ENCODE results near the gene EDC3. TPM values are rescaled to one million over a fixed set of nuclear protein-coding genes. Genes with fewer than 3 reads are reported as not detected.
A peak's percentile ranks its signal among the peaks of the same experiment; 100 is the strongest.

The EDC3 gene
- total and polyA plus RNA-seq, 9 of the 15 experiments (the other 6 are each of a cell fraction or from before 2014, with no cell fraction given): 11.7 to 63.9 (median 32.8) TPM

DNA sequence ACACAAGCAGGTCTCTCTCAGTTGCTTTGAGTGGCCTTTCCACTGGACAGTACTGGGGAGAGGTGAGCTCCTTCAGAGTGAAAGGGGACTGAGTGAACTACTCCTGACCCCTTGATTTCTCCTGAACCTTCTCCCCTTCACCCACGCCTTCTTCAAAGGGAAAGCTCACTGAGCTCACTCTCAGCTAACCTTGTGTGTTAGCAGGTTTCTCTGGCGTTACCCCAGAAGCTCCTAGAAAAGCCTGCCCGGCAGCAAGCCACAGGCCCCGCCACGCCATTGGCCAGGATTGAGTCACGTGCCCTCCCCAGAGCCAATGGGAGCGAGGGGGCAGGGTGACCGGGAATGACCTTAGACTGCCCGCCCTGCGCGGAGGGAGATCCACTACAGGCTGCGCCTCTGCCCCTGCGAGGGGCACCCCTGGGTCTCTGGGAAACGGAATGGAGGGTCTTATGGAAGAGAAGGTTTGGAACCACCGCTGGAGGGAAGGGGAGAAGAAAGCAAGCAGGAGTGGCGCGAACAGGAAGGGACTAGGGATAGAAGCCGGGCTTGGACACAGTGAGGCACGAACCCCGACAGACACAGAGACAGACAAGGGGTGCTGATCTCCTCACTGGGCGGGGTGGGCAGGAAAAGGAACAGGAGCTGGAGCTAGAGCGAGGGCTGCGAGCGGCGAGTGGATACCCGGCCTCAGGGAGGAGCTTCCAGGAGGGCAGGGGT is 97.5 kb downstream of the EDC3 start (continued):
- TF ChIP-seq MTA1 (IDR thresholded peaks at IDR 0.05; ENCODE audit: borderline replicate concordance) (peak; percentile 73), ELF1 (tag; IDR thresholded peaks at IDR 0.05) (no peak), IFI16 (CRISPR knock-in tag; IDR thresholded peaks at IDR 0.05) (no peak), DMBX1 (CRISPR knock-in tag; IDR thresholded peaks at IDR 0.05; ENCODE audit: borderline replicate concordance) (no peak), PYGO2 (tag; IDR thresholded peaks at IDR 0.05) (no peak), CHD2 (IDR thresholded peaks at IDR 0.05; ENCODE audit: low read depth, low read length) (peak; percentile 84), RHOXF2B (CRISPR knock-in tag; conservative IDR thresholded peaks at IDR 0.05) (no peak), ZSCAN29 (IDR thresholded peaks at IDR 0.05) (no peak), SOX6 (IDR thresholded peaks at IDR 0.05) (0 out of 2 replicates have a peak, but pooled peaks have one; percentile 32), TSC22D4 (tag; IDR thresholded peaks at IDR 0.05) (no peak), ZNF79 (CRISPR knock-in tag; IDR thresholded peaks at IDR 0.05; ENCODE audit: low read depth) (no peak), RBBP5 (IDR thresholded peaks at IDR 0.05; ENCODE audit: borderline replicate concordance, insufficient read depth, low read length, poor library complexity, severe bottlenecking) (peak; percentile 74), CXXC5 (CRISPR knock-in tag; IDR thresholded peaks at IDR 0.05) (peak; percentile 49; the same call in 1 of the 2 replicates), POLR2B (IDR thresholded peaks at IDR 0.05; ENCODE audit: low read depth, partially characterized antibody) (peak; percentile 96)
- TF ChIP-seq, protein P1, sequence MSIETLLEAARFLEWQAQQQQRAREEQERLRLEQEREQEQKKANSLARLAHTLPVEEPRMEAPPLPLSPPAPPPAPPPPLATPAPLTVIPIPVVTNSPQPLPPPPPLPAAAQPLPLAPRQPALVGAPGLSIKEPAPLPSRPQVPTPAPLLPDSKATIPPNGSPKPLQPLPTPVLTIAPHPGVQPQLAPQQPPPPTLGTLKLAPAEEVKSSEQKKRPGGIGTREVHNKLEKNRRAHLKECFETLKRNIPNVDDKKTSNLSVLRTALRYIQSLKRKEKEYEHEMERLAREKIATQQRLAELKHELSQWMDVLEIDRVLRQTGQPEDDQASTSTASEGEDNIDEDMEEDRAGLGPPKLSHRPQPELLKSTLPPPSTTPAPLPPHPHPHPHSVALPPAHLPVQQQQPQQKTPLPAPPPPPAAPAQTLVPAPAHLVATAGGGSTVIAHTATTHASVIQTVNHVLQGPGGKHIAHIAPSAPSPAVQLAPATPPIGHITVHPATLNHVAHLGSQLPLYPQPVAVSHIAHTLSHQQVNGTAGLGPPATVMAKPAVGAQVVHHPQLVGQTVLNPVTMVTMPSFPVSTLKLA (conservative IDR thresholded peaks at IDR 0.05): peak in 1 of 2 experiments; percentile 52; a peak in 3 of 4 replicates
- TF ChIP-seq, protein P2, sequence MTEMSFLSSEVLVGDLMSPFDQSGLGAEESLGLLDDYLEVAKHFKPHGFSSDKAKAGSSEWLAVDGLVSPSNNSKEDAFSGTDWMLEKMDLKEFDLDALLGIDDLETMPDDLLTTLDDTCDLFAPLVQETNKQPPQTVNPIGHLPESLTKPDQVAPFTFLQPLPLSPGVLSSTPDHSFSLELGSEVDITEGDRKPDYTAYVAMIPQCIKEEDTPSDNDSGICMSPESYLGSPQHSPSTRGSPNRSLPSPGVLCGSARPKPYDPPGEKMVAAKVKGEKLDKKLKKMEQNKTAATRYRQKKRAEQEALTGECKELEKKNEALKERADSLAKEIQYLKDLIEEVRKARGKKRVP (CRISPR knock-in tag; IDR thresholded peaks at IDR 0.05): no peak
- TF ChIP-seq, protein P3, sequence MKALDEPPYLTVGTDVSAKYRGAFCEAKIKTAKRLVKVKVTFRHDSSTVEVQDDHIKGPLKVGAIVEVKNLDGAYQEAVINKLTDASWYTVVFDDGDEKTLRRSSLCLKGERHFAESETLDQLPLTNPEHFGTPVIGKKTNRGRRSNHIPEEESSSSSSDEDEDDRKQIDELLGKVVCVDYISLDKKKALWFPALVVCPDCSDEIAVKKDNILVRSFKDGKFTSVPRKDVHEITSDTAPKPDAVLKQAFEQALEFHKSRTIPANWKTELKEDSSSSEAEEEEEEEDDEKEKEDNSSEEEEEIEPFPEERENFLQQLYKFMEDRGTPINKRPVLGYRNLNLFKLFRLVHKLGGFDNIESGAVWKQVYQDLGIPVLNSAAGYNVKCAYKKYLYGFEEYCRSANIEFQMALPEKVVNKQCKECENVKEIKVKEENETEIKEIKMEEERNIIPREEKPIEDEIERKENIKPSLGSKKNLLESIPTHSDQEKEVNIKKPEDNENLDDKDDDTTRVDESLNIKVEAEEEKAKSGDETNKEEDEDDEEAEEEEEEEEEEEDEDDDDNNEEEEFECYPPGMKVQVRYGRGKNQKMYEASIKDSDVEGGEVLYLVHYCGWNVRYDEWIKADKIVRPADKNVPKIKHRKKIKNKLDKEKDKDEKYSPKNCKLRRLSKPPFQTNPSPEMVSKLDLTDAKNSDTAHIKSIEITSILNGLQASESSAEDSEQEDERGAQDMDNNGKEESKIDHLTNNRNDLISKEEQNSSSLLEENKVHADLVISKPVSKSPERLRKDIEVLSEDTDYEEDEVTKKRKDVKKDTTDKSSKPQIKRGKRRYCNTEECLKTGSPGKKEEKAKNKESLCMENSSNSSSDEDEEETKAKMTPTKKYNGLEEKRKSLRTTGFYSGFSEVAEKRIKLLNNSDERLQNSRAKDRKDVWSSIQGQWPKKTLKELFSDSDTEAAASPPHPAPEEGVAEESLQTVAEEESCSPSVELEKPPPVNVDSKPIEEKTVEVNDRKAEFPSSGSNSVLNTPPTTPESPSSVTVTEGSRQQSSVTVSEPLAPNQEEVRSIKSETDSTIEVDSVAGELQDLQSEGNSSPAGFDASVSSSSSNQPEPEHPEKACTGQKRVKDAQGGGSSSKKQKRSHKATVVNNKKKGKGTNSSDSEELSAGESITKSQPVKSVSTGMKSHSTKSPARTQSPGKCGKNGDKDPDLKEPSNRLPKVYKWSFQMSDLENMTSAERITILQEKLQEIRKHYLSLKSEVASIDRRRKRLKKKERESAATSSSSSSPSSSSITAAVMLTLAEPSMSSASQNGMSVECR (CRISPR knock-in tag; IDR thresholded peaks at IDR 0.05): no peak
- TF ChIP-seq, protein P4, sequence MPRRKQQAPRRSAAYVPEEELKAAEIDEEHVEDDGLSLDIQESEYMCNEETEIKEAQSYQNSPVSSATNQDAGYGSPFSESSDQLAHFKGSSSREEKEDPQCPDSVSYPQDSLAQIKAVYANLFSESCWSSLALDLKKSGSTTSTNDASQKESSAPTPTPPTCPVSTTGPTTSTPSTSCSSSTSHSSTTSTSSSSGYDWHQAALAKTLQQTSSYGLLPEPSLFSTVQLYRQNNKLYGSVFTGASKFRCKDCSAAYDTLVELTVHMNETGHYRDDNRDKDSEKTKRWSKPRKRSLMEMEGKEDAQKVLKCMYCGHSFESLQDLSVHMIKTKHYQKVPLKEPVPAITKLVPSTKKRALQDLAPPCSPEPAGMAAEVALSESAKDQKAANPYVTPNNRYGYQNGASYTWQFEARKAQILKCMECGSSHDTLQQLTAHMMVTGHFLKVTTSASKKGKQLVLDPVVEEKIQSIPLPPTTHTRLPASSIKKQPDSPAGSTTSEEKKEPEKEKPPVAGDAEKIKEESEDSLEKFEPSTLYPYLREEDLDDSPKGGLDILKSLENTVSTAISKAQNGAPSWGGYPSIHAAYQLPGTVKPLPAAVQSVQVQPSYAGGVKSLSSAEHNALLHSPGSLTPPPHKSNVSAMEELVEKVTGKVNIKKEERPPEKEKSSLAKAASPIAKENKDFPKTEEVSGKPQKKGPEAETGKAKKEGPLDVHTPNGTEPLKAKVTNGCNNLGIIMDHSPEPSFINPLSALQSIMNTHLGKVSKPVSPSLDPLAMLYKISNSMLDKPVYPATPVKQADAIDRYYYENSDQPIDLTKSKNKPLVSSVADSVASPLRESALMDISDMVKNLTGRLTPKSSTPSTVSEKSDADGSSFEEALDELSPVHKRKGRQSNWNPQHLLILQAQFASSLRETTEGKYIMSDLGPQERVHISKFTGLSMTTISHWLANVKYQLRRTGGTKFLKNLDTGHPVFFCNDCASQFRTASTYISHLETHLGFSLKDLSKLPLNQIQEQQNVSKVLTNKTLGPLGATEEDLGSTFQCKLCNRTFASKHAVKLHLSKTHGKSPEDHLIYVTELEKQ (CRISPR knock-in tag; IDR thresholded peaks at IDR 0.05): no peak

All from K562 (cell line).